Measurements from ENCODE around the gene HRAS. TPM values are rescaled to one million over a fixed set of nuclear protein-coding genes. Genes with fewer than 3 reads are reported as not detected.

HRAS gene
- total RNA-seq, 4 donors from 2014 or later = 41.1 to 68.0 (median 53.8) TPM

- H3K9me3 ChIP-seq = no peaks in the 10 kb centered on the region
- H3K27ac ChIP-seq = no peak overlapping the region
- 77% methylated on average over 5 of the region's 8 CpGs; no CpG with 5 or more reads in 1 of the 2 donors for WGBS, 2 donors (ENCODE audit: low coverage in 1 of 2)
- no peaks in the 10 kb centered on the region for H3K36me3 ChIP-seq
- peaks cover 0 to 25% (median 18%) of the 10 kb centered on the region in 3 donors for H3K4me1 ChIP-seq
- ATAC-seq = no peak
- no peak overlapping the region for H3K4me3 ChIP-seq
- no peak for TF ChIP-seq EP300 (IDR thresholded peaks at IDR 0.05)
- TF ChIP-seq CTCF (IDR thresholded peaks at IDR 0.05) = no peak
- TF ChIP-seq POLR2AphosphoS5 (IDR thresholded peaks at IDR 0.05) = no peak
- no peak for TF ChIP-seq POLR2A (IDR thresholded peaks at IDR 0.05)
- peaks cover 27% of the 10 kb centered on the region for H3K27me3 ChIP-seq
Observed at GRCh38 chr11:539971-540481, 4.7 kb upstream of the HRAS start.

GRCh38 chr11:538431-539051, 3.2 kb upstream of the HRAS start:
- H3K27me3 ChIP-seq = peaks cover 27% of the 10 kb centered on the region
- no peak overlapping the region for H3K4me3 ChIP-seq
- H3K27ac ChIP-seq = no peak overlapping the region
- H3K4me1 ChIP-seq = peaks cover 0 to 37% (median 30%) of the 10 kb centered on the region in 3 donors
- H3K9me3 ChIP-seq = no peaks in the 10 kb centered on the region
- H3K36me3 ChIP-seq = peaks cover 0 to 5% of the 10 kb centered on the region in 2 donors
- WGBS, 2 donors (ENCODE audit: low coverage in 1 of 2) = 85 to 92% methylated on average over 5 to 9 of the region's 20 CpGs
- no peak for TF ChIP-seq POLR2A (IDR thresholded peaks at IDR 0.05)
- TF ChIP-seq CTCF (IDR thresholded peaks at IDR 0.05) = no peak
- TF ChIP-seq EP300 (IDR thresholded peaks at IDR 0.05) = no peak
- TF ChIP-seq POLR2AphosphoS5 (IDR thresholded peaks at IDR 0.05) = no peak
- ATAC-seq = no peak

- peak overlapping the region in 1 of 2 donors; percentile 87 for H3K4me3 ChIP-seq
- H3K27ac ChIP-seq = no peak overlapping the region
- no peaks in the 10 kb centered on the region for H3K9me3 ChIP-seq
- peaks cover 27% of the 10 kb centered on the region for H3K27me3 ChIP-seq
- ATAC-seq = no peak
- TF ChIP-seq POLR2A (IDR thresholded peaks at IDR 0.05) (no peak), POLR2AphosphoS5 (IDR thresholded peaks at IDR 0.05) (no peak), EP300 (IDR thresholded peaks at IDR 0.05) (no peak)
- no CpG with 5 or more reads among the region's 19 CpGs for WGBS, 2 donors (ENCODE audit: low coverage in 1 of 2)
- peaks cover 0 to 45% (median 30%) of the 10 kb centered on the region in 3 donors for H3K4me1 ChIP-seq
- peaks cover 0 to 12% of the 10 kb centered on the region in 2 donors for H3K36me3 ChIP-seq
Observed at GRCh38 chr11:537622-538430, 2.5 kb upstream of the HRAS start.

GRCh38 chr11:536841-537621, 1.7 kb upstream of the HRAS start, which contains the start of gene LRRC56:
TSS of gene LRRC56 (plus strand) at chr11:537527. CDS start at chr11:540685, 3,158 bp downstream.
- Histone ChIP-seq H3K4me1 (peaks cover 0 to 51% (median 30%) of the 10 kb centered on the region in 3 donors), H3K27ac (peak within 1 kb of the TSS in 3 of 4 donors; percentile 26 to 89 (median 28)), H3K9me3 (no peaks in the 10 kb centered on the region), H3K36me3 (peaks cover 0 to 20% of the 10 kb centered on the region in 2 donors), H3K4me3 (peak within 1 kb of the TSS in 1 of 2 donors; percentile 87), H3K27me3 (peaks cover 27% of the 10 kb centered on the region)
- no peak for ATAC-seq
- no peak for TF ChIP-seq POLR2AphosphoS5 (IDR thresholded peaks at IDR 0.05)
- TF ChIP-seq EP300 (IDR thresholded peaks at IDR 0.05) = no peak
- TF ChIP-seq POLR2A (IDR thresholded peaks at IDR 0.05) = no peak
- no peak for TF ChIP-seq CTCF (IDR thresholded peaks at IDR 0.05)
- no CpG with 5 or more reads among the region's 93 CpGs for WGBS, 2 donors (ENCODE audit: low coverage in 1 of 2)

- peak overlapping the region in 3 of 4 donors; percentile 77 to 90 (median 89) for H3K27ac ChIP-seq
- peaks cover 20% of the 10 kb centered on the region for H3K27me3 ChIP-seq
- H3K4me3 ChIP-seq = peak overlapping the region; percentile 87 to 88
- no peaks in the 10 kb centered on the region for H3K9me3 ChIP-seq
- no peak for TF ChIP-seq POLR2A (IDR thresholded peaks at IDR 0.05)
- TF ChIP-seq EP300 (IDR thresholded peaks at IDR 0.05) = no peak
- TF ChIP-seq CTCF (IDR thresholded peaks at IDR 0.05) = no peak
- no peak for TF ChIP-seq POLR2AphosphoS5 (IDR thresholded peaks at IDR 0.05)
- no CpG with 5 or more reads among the region's 56 CpGs for WGBS, 2 donors (ENCODE audit: low coverage in 1 of 2)
- ATAC-seq = peak; percentile 27
- H3K36me3 ChIP-seq = peaks cover 0 to 34% of the 10 kb centered on the region in 2 donors
- H3K4me1 ChIP-seq = peaks cover 0 to 51% (median 30%) of the 10 kb centered on the region in 3 donors
Observed at GRCh38 chr11:535210-535518, 212 bp downstream of the HRAS start.

Measured in gastroesophageal sphincter (tissue), 4 donors.